ENCODE results near the gene FABP7.

DNA sequence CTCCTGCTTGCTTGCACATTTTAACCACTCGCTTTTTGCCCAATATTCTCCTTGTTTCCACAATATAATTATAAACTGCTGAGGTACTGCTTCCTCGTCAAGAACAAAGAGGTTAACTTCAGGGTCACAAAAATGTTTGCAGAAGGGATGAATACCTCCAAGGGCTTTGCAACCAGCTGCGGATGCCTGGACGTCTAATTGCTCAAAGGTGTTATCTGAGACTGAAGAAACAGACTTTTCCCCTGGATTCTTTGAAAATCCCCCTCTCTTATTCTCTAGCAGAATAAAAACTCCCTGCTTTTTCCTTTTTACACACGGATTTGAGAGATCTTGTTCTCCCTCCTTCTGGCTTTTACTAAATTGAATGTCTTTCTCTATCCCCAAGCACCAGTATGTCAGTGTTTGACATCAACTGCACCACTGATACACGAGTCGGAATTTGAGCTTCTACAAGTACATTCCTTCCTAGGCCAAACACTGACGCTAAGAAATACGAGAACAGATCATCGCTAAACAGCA, 9.2 kb downstream of the FABP7 start:
- no peak for TF ChIP-seq POLR2A (IDR thresholded peaks at IDR 0.05)
- TF ChIP-seq, protein P1, sequence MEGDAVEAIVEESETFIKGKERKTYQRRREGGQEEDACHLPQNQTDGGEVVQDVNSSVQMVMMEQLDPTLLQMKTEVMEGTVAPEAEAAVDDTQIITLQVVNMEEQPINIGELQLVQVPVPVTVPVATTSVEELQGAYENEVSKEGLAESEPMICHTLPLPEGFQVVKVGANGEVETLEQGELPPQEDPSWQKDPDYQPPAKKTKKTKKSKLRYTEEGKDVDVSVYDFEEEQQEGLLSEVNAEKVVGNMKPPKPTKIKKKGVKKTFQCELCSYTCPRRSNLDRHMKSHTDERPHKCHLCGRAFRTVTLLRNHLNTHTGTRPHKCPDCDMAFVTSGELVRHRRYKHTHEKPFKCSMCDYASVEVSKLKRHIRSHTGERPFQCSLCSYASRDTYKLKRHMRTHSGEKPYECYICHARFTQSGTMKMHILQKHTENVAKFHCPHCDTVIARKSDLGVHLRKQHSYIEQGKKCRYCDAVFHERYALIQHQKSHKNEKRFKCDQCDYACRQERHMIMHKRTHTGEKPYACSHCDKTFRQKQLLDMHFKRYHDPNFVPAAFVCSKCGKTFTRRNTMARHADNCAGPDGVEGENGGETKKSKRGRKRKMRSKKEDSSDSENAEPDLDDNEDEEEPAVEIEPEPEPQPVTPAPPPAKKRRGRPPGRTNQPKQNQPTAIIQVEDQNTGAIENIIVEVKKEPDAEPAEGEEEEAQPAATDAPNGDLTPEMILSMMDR (IDR thresholded peaks at IDR 0.05): no peak

Measured in transverse colon (tissue), 3 donors.